Psoas muscle (tissue), 8 donors: ENCODE results near the gene RPUSD1. TPM values are rescaled to one million over a fixed set of nuclear protein-coding genes. Genes with fewer than 3 reads are reported as not detected.

Experiments
- ATAC-seq, 4 donors: fragments of 200-7000 bp; cut with Tn5 transposase; one replicate each; pipeline ENCODE4 v1.9.1; 2020; ENCODE audit warnings: moderate library complexity in 3 of 4, mild to moderate bottlenecking in 2 of 4
- DNase-seq, 2 donors: peaks; one replicate each; pipeline ENCODE4 v3.0.0-alpha.2; 2020
- H3K27ac ChIP-seq: fragments of 200-600 bp; one replicate; pipeline ENCODE4 v1.8.0; 2022
- H3K27me3 ChIP-seq, 3 donors: fragments of 200-600 bp in 1 of 3; one replicate each; pipeline versions ENCODE4 v1.6.1 to v1.8.0; 2013 to 2022; ENCODE audit warnings: low read length in 2 of 3, mild to moderate bottlenecking in 2 of 3, moderate library complexity in 1 of 3; ENCODE audit not compliant: insufficient read depth in 3 of 3
- H3K36me3 ChIP-seq, 2 donors: fragments of 200-600 bp in 1 of 2; one replicate each; pipeline versions ENCODE4 v1.6.1 to v1.8.0; 2013 to 2022; ENCODE audit warnings: low read depth in 1 of 2, mild to moderate bottlenecking in 1 of 2, moderate library complexity in 1 of 2; ENCODE audit not compliant: insufficient read depth in 1 of 2
- H3K4me1 ChIP-seq: fragments of 200-600 bp; one replicate; pipeline ENCODE4 v1.8.0; 2022
- H3K4me3 ChIP-seq: fragments of 200-600 bp; one replicate; pipeline ENCODE4 v1.8.0; 2022; ENCODE audit warnings: mild to moderate bottlenecking
- H3K9me3 ChIP-seq: fragments of 200-600 bp; one replicate; pipeline ENCODE4 v1.8.0; 2022
- CTCF ChIP-seq: fragments of 200-600 bp; IDR thresholded peaks from one replicate; pipeline ENCODE4 v1.8.0; 2022; ENCODE audit warnings: antibody characterized with exemption
- WGBS, 3 donors: extraction: QIAGEN DNeasy Blood & Tissue Kit; methylation state at CpG; one replicate each; pipeline versions ENCODE4 v1.1.6 to v1.1.7; 2013; 5-methylcytosine and 5-hydroxymethylcytosine counted together
- intact Hi-C, 2 donors: fragments of 100-400 bp; cut with DNase I; formaldehyde crosslinking; loops; one replicate each; pipeline versions ENCODE4 v1.11.0 to v1.14.2; 2022
- polyA plus RNA-seq, 3 donors: library from polyadenylated mRNA; stranded (reverse); fragments of 200-250 nt; gene quantifications; one replicate each; pipeline ENCODE4 v1.2.3, GENCODE V29; 2013
- total RNA-seq, 4 donors: library from RNA; stranded (reverse); fragmentation: NEBNext Ultra II Directional in 2 of 4; extraction: Animal tissue kit (Norgen Biotek cat#: 25700) in 2 of 4; gene quantifications; one replicate each; pipeline versions ENCODE4 v1.2.1 to v1.2.4, GENCODE V29; 2021 to 2023
- donor health status: healthy with polysubstance abuse.
- donor health status: DM: no; HTN: no; CAD: no; lungs with moderate emphysema.
- donor health status: Bipolar disorder and iron deficiency.
- donor health status: healthy.
- donor health status: DM: yes; HTN: yes; CAD: no.
- donor health status: DM: no; HTN: no; CAD: no.
- donor health status: DM: no; HTN: no; CAD: no.
- donor health status: DM: yes; HTN: yes; CAD: no.

The RPUSD1 gene
- total and polyA plus RNA-seq, 7 donors: 4.4 to 25.7 (median 10.9) TPM

- 52 to 59% (median 59%) methylated on average over 19 to 22 of the region's 22 CpGs for WGBS, 3 donors
- intact Hi-C loops: no loop called here
- H3K36me3 ChIP-seq: no peaks in the 10 kb centered on the region
- no peak for DNase-seq
- no peak overlapping the region for H3K4me3 ChIP-seq
- H3K9me3 ChIP-seq: no peaks in the 10 kb centered on the region
- H3K4me1 ChIP-seq: no peaks in the 10 kb centered on the region
- no peak overlapping the region for H3K27ac ChIP-seq
- peaks cover 0 to 44% (median 12%) of the 10 kb centered on the region in 3 donors for H3K27me3 ChIP-seq
- ATAC-seq: no peak
- no peak for TF ChIP-seq CTCF
Measured at GRCh38 chr16:761625-762513, 26.3 kb downstream of the RPUSD1 start.

- WGBS, 3 donors: 71 to 76% (median 72%) methylated on average over 37 of the region's 37 CpGs
- H3K27me3 ChIP-seq: peaks cover 0 to 50% (median 12%) of the 10 kb centered on the region in 3 donors
- no peak for DNase-seq
- no peaks in the 10 kb centered on the region for H3K36me3 ChIP-seq
- H3K4me3 ChIP-seq: no peak within 1 kb of the TSS
- intact Hi-C loops: no loop called here
- no peaks in the 10 kb centered on the region for H3K9me3 ChIP-seq
- no peaks in the 10 kb centered on the region for H3K4me1 ChIP-seq
- no peak within 1 kb of the TSS for H3K27ac ChIP-seq
- TF ChIP-seq CTCF: no peak
- ATAC-seq: no peak
Measured at GRCh38 chr16:760545-761343, 27.4 kb downstream of the RPUSD1 start, which contains the start of gene MSLN. MSLN (plus strand) TSS chr16:760734; CDS start chr16:762681, 1,947 bp downstream.

GRCh38 chr16:760065-760464 lies 28.1 kb downstream of the RPUSD1 start:
- intact Hi-C loops: no loop called here

More at GRCh38 chr16:760065-760464, 28.1 kb downstream of the RPUSD1 start:
- 60 to 62% (median 61%) methylated on average over 14 to 15 of the region's 15 CpGs for WGBS, 3 donors
- no peak for TF ChIP-seq CTCF
- Histone ChIP-seq H3K27me3 (peaks cover 0 to 48% (median 12%) of the 10 kb centered on the region in 3 donors), H3K9me3 (no peaks in the 10 kb centered on the region), H3K27ac (no peak overlapping the region), H3K36me3 (no peaks in the 10 kb centered on the region), H3K4me3 (no peak overlapping the region), H3K4me1 (no peaks in the 10 kb centered on the region)
- no peak for DNase-seq
- no peak for ATAC-seq
